SK-MEL-5 (cell line): ENCODE results near the gene TMEM187. TPM values are rescaled to one million over a fixed set of nuclear protein-coding genes. Genes with fewer than 3 reads are reported as not detected.

Source experiments
- DNase-seq: peaks from one replicate; pipeline ENCODE4 v3.0.0-alpha.2; 2016; ENCODE audit warnings: low read depth, low spot score
- in situ Hi-C: cut with HindIII; loops from 2 replicates; pipeline ENCODE4 v1.10.0; 2016; ENCODE audit warnings: low sequenced_read_pairs, high pct_unique_total_duplicates, low pct_unique_long_range_greater_than_20kb
- total RNA-seq: library from RNA; depleted of rRNA; stranded (reverse); fragments of >200 nt; shearing (Covaris generic); gene quantifications from 2 replicates; pipeline ENCODE4 v1.2.3, GENCODE V29; 2014

Gene TMEM187
- total RNA-seq, 1 experiment from 2014 or later = 5.8 TPM

GRCh38 chrX:153932220-153932915, 40.2 kb upstream of the TMEM187 start:
- in situ Hi-C loops = no loop called here

GRCh38 chrX:153933748-153934147, 38.8 kb upstream of the TMEM187 start:
- in situ Hi-C loops = no loop called here
- no peak for DNase-seq

More at GRCh38 chrX:153932220-153932915, 40.2 kb upstream of the TMEM187 start:
- no peak for DNase-seq

GRCh38 chrX:153934148-153934761, 38.3 kb upstream of the TMEM187 start:
- no peak for DNase-seq
- in situ Hi-C loops = no loop called here

- in situ Hi-C loops = no loop called here
- DNase-seq = peak; percentile 71
These were observed 37.7 kb upstream of the TMEM187 start, which contains the start of gene NAA10 for GRCh38 chrX:153934762-153935325. TSS of gene NAA10 (minus strand) at chrX:153935037. CDS start at chrX:153934904, 133 bp downstream.

GRCh38 chrX:153935326-153935851, 37.2 kb upstream of the TMEM187 start:
- in situ Hi-C loops = no loop called here
- no peak for DNase-seq

- in situ Hi-C loops = no loop called here
- DNase-seq = no peak
These were observed 35.5 kb upstream of the TMEM187 start for GRCh38 chrX:153937056-153937455.

- DNase-seq = no peak
- in situ Hi-C loops = no loop called here
These were observed 34.2 kb upstream of the TMEM187 start for GRCh38 chrX:153938226-153938786.

GRCh38 chrX:153939573-153939972, 33.0 kb upstream of the TMEM187 start:
- in situ Hi-C loops = no loop called here
- no peak for DNase-seq

- in situ Hi-C loops = no loop called here
These were observed 31.0 kb upstream of the TMEM187 start for GRCh38 chrX:153941336-153942252.

GRCh38 chrX:153944140-153944799, 28.3 kb upstream of the TMEM187 start, which contains the start of gene RENBP:
TSS of gene RENBP (minus strand) at chrX:153944643. CDS start at chrX:153944610, 33 bp downstream.
- no peak for DNase-seq
- in situ Hi-C loops = no loop called here

More at GRCh38 chrX:153941336-153942252, 31.0 kb upstream of the TMEM187 start:
- DNase-seq = no peak

GRCh38 chrX:153944800-153945150, 27.8 kb upstream of the TMEM187 start:
- in situ Hi-C loops = no loop called here
- DNase-seq = no peak

GRCh38 chrX:153945956-153946943, 26.3 kb upstream of the TMEM187 start:
- DNase-seq = no peak
- in situ Hi-C loops = no loop called here

- peak; percentile 82 for DNase-seq
- in situ Hi-C loops = no loop called here
These were observed 25.4 kb upstream of the TMEM187 start for GRCh38 chrX:153947009-153947769.

- DNase-seq = no peak
- in situ Hi-C loops = no loop called here
These were observed 24.5 kb upstream of the TMEM187 start for GRCh38 chrX:153948002-153948466.
